ENCODE measurements around the gene TNNT2.

- TF ChIP-seq CTCF (IDR thresholded peaks at IDR 0.05), result no peak
- no peak for TF ChIP-seq POLR2A (IDR thresholded peaks at IDR 0.05)
Observed at GRCh38 chr1:201379733-201380242, 2.3 kb upstream of the TNNT2 start.
